Measurements from ENCODE around the gene MALRD1.

DNA sequence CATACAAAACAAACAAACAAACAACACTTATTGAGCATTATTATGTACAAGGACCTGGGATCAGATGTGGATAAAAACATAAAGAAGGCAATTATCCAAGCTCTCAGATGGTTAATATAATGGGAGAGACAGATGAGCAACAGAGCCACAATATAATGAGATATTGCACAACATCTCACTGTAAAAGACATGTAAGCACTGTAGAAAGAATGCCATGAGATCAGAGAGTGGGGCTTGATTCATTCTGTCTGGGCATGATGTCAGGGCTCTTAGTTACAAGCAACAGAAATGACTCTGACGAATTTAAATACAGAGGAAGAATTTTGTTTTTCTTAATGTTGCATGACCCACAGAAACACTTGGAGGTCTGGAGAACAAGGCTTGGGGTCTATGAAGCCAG is 602.9 kb downstream of the MALRD1 start:
- TF ChIP-seq, protein P1, sequence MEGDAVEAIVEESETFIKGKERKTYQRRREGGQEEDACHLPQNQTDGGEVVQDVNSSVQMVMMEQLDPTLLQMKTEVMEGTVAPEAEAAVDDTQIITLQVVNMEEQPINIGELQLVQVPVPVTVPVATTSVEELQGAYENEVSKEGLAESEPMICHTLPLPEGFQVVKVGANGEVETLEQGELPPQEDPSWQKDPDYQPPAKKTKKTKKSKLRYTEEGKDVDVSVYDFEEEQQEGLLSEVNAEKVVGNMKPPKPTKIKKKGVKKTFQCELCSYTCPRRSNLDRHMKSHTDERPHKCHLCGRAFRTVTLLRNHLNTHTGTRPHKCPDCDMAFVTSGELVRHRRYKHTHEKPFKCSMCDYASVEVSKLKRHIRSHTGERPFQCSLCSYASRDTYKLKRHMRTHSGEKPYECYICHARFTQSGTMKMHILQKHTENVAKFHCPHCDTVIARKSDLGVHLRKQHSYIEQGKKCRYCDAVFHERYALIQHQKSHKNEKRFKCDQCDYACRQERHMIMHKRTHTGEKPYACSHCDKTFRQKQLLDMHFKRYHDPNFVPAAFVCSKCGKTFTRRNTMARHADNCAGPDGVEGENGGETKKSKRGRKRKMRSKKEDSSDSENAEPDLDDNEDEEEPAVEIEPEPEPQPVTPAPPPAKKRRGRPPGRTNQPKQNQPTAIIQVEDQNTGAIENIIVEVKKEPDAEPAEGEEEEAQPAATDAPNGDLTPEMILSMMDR (IDR thresholded peaks at IDR 0.05; ENCODE audit: poor library complexity) = no peak
- TF ChIP-seq EZH2 (IDR thresholded peaks at IDR 0.05; ENCODE audit: borderline replicate concordance) = no peak
